ENCODE results near the gene SGF29. TPM values are rescaled to one million over a fixed set of nuclear protein-coding genes. Genes with fewer than 3 reads are reported as not detected.

SGF29 gene
- total RNA-seq, 1 donor from 2014 or later = 18.6 TPM

DNA sequence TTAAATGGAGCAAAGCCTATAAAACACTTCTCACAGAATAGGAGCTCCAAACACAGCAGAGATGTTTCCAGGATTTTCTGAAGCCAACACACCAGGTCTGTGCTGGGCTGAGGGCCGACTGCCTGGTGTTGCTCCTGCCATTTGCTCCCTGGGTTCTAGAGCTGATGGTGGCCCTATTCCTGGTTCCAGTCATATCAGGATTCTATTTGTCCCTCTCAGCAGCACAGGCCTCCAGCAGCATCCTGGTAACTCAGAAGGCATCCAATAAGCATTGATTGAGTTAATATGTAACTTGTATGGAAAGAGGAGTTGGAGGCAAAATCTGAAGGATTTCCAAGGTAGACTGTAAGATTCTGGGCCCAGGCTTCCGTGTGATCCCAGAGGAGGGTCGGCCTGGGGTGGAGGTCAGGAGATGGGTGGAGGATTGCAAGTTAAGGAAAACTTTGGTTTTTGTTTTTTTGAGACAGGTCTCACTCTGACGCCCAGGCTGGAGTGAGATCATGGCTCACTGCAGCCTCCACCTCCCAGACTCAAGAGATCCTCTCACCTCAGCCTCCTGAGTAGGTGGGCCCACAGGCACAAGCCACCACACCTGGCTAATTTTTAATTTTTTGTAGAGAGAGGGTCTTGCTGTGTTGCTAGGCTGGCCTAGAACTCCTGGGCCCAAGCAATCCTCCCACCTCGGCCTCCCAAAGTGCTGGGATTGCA lies 20.6 kb upstream of the SGF29 start:
- TF ChIP-seq, protein P1, sequence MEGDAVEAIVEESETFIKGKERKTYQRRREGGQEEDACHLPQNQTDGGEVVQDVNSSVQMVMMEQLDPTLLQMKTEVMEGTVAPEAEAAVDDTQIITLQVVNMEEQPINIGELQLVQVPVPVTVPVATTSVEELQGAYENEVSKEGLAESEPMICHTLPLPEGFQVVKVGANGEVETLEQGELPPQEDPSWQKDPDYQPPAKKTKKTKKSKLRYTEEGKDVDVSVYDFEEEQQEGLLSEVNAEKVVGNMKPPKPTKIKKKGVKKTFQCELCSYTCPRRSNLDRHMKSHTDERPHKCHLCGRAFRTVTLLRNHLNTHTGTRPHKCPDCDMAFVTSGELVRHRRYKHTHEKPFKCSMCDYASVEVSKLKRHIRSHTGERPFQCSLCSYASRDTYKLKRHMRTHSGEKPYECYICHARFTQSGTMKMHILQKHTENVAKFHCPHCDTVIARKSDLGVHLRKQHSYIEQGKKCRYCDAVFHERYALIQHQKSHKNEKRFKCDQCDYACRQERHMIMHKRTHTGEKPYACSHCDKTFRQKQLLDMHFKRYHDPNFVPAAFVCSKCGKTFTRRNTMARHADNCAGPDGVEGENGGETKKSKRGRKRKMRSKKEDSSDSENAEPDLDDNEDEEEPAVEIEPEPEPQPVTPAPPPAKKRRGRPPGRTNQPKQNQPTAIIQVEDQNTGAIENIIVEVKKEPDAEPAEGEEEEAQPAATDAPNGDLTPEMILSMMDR (IDR thresholded peaks at IDR 0.05; ENCODE audit: unreplicated experiment) = no peak
- Mint-ChIP-seq H3K4me1 (ENCODE audit: unreplicated experiment) (no peaks in the 10 kb centered on the region), H3K4me3 (ENCODE audit: unreplicated experiment) (no peak overlapping the region), H3K27me3 (ENCODE audit: unreplicated experiment) (peaks cover 3% of the 10 kb centered on the region), H3K9me3 (ENCODE audit: unreplicated experiment) (no peaks in the 10 kb centered on the region), H3K27ac (ENCODE audit: unreplicated experiment) (no peak overlapping the region), H3K36me3 (ENCODE audit: low read depth, unreplicated experiment) (no peaks in the 10 kb centered on the region)
- DNase-seq (ENCODE audit: low spot score) = no peak

DNA sequence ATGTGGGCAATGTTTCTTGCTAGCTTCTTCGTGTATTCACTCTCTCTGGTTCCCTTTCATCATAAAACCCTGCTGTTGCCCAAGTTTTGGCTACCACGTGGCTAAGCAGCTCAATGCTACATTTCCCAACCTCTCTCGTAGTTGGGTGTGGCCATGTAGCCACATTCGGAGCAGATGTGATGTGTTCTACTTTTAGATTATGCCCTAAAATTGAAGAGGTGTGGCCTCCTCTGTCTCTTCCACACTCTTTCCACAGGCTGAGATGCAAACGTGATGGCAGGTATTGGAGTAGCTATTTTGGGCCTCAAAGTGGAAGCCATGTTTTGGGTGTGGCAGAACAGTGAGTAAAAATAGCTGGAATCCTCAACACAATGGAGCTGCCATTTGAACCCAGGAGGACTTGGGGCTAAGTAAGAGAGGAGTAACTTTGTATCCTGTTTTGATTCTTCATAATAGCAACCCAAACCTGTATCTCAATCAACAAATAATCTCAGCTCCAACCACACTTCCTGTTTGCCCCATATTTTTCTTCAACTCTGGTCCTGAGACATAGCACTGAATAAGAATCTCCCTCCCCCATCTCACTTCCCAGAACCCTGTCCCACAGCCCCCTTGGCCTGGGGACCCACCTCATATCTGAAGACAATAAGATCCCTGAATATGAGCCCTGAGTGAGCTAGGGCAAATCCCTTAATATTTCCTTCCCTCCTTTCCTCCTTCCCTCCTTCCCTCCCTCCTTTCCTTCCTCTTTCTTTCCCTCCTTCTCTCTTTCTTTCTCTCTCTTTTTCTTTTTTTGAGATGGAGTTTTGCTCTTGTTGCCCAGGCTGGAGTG lies 19.0 kb upstream of the SGF29 start:
- Mint-ChIP-seq H3K9me3 (ENCODE audit: unreplicated experiment) (no peaks in the 10 kb centered on the region), H3K36me3 (ENCODE audit: low read depth, unreplicated experiment) (no peaks in the 10 kb centered on the region), H3K27me3 (ENCODE audit: unreplicated experiment) (peaks cover 3% of the 10 kb centered on the region), H3K4me3 (ENCODE audit: unreplicated experiment) (no peak overlapping the region), H3K4me1 (ENCODE audit: unreplicated experiment) (no peaks in the 10 kb centered on the region), H3K27ac (ENCODE audit: unreplicated experiment) (no peak overlapping the region)
- no peak for DNase-seq (ENCODE audit: low spot score)
- TF ChIP-seq, protein P1 (IDR thresholded peaks at IDR 0.05; ENCODE audit: unreplicated experiment) = no peak

DNA sequence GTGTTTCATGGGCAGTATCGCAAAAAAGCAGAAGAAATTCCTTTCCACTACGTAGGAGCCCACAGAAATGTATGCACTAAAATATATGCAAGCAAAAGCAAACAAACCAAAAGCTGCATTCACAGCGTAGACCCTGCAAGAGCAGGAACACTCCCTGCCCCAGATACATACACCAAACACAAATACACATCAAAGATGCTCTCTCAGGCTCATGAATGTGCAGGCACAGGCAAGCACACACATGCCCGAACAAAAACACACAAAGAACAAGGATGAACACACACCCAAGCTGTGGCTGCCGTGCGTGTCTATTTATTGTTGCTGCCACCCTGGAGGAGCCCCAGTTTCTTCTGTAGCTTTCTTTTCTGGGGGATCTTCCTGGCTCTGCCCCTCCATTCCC lies 16.6 kb upstream of the SGF29 start:
- Mint-ChIP-seq H3K27ac (ENCODE audit: unreplicated experiment) (no peak overlapping the region), H3K27me3 (ENCODE audit: unreplicated experiment) (peaks cover under 1% of the 10 kb centered on the region), H3K4me3 (ENCODE audit: unreplicated experiment) (no peak overlapping the region), H3K4me1 (ENCODE audit: unreplicated experiment) (no peaks in the 10 kb centered on the region), H3K36me3 (ENCODE audit: low read depth, unreplicated experiment) (no peaks in the 10 kb centered on the region), H3K9me3 (ENCODE audit: unreplicated experiment) (no peaks in the 10 kb centered on the region)
- TF ChIP-seq, protein P1 (IDR thresholded peaks at IDR 0.05; ENCODE audit: unreplicated experiment) = no peak
- no peak for DNase-seq (ENCODE audit: low spot score)

DNA sequence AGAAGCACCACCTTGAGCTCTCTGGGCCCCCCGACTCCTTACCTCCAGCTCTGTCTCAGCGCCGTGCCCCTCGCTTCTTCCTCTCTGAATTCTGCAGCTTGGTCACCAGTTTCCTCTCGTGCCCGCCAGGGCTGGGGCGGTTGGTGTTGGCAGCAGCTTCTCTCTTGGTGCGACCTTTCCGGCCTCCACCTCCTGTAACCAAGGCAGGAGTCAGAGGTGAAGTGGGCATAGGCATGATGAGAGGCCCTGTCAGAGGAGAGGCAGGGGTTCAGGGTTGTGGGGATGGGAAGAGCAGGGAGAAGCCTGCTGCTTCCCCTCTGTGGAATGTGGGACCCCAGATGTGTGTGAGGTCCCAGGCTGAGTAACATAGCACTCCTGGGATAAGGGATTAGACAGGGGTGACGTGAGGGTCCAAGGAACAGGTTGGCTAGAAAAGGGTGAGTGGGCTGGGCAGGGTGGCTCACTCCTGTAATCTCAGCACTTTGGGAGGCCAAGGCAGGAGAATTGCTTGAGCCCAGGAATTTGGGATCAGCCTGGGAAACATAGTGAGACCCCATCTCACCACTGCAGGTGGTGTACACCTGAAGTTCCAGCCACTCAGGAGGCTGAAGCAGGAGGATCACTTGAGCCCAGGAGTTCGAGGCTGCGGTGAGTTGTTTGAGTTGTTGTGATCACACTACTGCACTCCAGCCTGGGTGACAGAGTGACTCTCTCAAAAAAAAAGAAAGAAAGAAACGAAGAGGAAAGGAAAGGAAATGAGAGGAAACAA lies 15.6 kb upstream of the SGF29 start:
- Mint-ChIP-seq H3K36me3 (ENCODE audit: low read depth, unreplicated experiment) (no peaks in the 10 kb centered on the region), H3K27ac (ENCODE audit: unreplicated experiment) (no peak overlapping the region), H3K9me3 (ENCODE audit: unreplicated experiment) (no peaks in the 10 kb centered on the region), H3K27me3 (ENCODE audit: unreplicated experiment) (no peaks in the 10 kb centered on the region), H3K4me3 (ENCODE audit: unreplicated experiment) (no peak overlapping the region), H3K4me1 (ENCODE audit: unreplicated experiment) (no peaks in the 10 kb centered on the region)
- TF ChIP-seq, protein P1 (IDR thresholded peaks at IDR 0.05; ENCODE audit: unreplicated experiment) = no peak
- no peak for DNase-seq (ENCODE audit: low spot score)

Data from endothelial cell (in vitro differentiated cells).